Caco-2 (cell line): ENCODE measurements around the gene B3GAT3. TPM values are rescaled to one million over a fixed set of nuclear protein-coding genes. Genes with fewer than 3 reads are reported as not detected.

Experiments
- BruUV-seq: library from RNA; stranded (reverse); fragments of 400-500 nt; replicated peaks from 2 replicates; lab custom pipeline; 2021; lab: Mats Ljungman, UMichigan
- CTCF ChIA-PET: fragments of 300-600 bp; sonication (Branson Sonifier 250); formaldehyde crosslinking; loops from one replicate; lab custom pipeline; 2022; ENCODE audit warnings: antibody characterized with exemption; lab: Charles Lee
- POLR2A ChIA-PET: fragments of 300-600 bp; sonication (Branson Sonifier 250); formaldehyde crosslinking; loops from one replicate; lab custom pipeline; 2022; ENCODE audit warnings: antibody characterized with exemption; lab: Charles Lee
- DNase-seq, 2 experiments: peaks; one replicate each; pipeline versions ENCODE4 v3.0.0 to v3.0.0-alpha.2; 2020 to 2022
- H3K27me3 ChIP-seq: replicated peaks from 2 replicates; pipeline ENCODE4 v1.6.0; 2011; ENCODE audit warnings: low read length; ENCODE audit not compliant: control insufficient read depth, insufficient read depth
- H3K36me3 ChIP-seq: 2 replicates; pipeline ENCODE4 v1.5.1; 2011; ENCODE audit warnings: low read length; ENCODE audit not compliant: control insufficient read depth, insufficient read depth
- H3K4me1 ChIP-seq: fragments of 250-450 bp; sonication (Bioruptor Pico); 2 replicates; pipeline ENCODE4 v1.5.1; 2020; ENCODE audit warnings: mild to moderate bottlenecking
- H3K4me3 ChIP-seq: 2 replicates; pipeline ENCODE4 v1.5.1; 2011; ENCODE audit warnings: low read depth, mild to moderate bottlenecking, control low read depth, low read length
- H3K9me3 ChIP-seq: fragments of 250-450 bp; sonication (Bioruptor Pico); 2 replicates; pipeline ENCODE4 v1.5.1; 2020; ENCODE audit warnings: mild to moderate bottlenecking, moderate library complexity
- H3K27ac Mint-ChIP-seq: one replicate; pipeline ENCODE4 v1.8.0; 2022; ENCODE audit warnings: mixed read lengths; ENCODE audit not compliant: unreplicated experiment
- H3K27me3 Mint-ChIP-seq: one replicate; pipeline ENCODE4 v1.8.0; 2022; ENCODE audit warnings: mixed read lengths; ENCODE audit not compliant: insufficient read depth, unreplicated experiment
- H3K36me3 Mint-ChIP-seq: one replicate; pipeline ENCODE4 v1.8.0; 2022; ENCODE audit warnings: mild to moderate bottlenecking, mixed read lengths; ENCODE audit not compliant: insufficient read depth, unreplicated experiment
- H3K4me1 Mint-ChIP-seq: one replicate; pipeline ENCODE4 v1.8.0; 2022; ENCODE audit warnings: low read depth, mixed read lengths; ENCODE audit not compliant: unreplicated experiment
- H3K4me3 Mint-ChIP-seq: one replicate; pipeline ENCODE4 v1.8.0; 2022; ENCODE audit warnings: mild to moderate bottlenecking, moderate library complexity, mixed read lengths; ENCODE audit not compliant: unreplicated experiment
- H3K9me3 Mint-ChIP-seq: one replicate; pipeline ENCODE4 v1.8.0; 2022; ENCODE audit warnings: mixed read lengths; ENCODE audit not compliant: unreplicated experiment
- CTCF ChIP-seq, 2 experiments: fragments of 200-600 bp in 1 of 2; IDR thresholded peaks; 1 replicate in 1 of 2; 2 replicates in 1 of 2; pipeline versions ENCODE4 v1.5.1 to v1.8.0; 2011 to 2022; ENCODE audit warnings: antibody characterized with exemption in 1 of 2, control low read depth in 1 of 2, inconsistent platforms in 1 of 2, low read depth in 1 of 2, low read length in 1 of 2, mild to moderate bottlenecking in 1 of 2, moderate library complexity in 1 of 2; ENCODE audit not compliant: insufficient read depth in 1 of 2, severe bottlenecking in 1 of 2, unreplicated experiment in 1 of 2
- intact Hi-C: fragments of 100-400 bp; cut with micrococcal nuclease; formaldehyde crosslinking; loops from one replicate; pipeline ENCODE4 v1.10.0; 2022; ENCODE audit not compliant: unreplicated experiment
- total RNA-seq: library from RNA; stranded (reverse); gene quantifications from 2 replicates; pipeline ENCODE4 v1.2.3, GENCODE V29; 2022

B3GAT3 gene
- total RNA-seq, 1 experiment from 2014 or later = 37.6 TPM

- H3K4me3 ChIP-seq = peak overlapping the region; percentile 50
- H3K4me1 ChIP-seq = peaks cover 9% of the 10 kb centered on the region
- no peaks in the 10 kb centered on the region for H3K27me3 ChIP-seq
- TSS peak; percentile 53 for BruUV-seq
- intact Hi-C loops = loop anchor here (1.0 to 2.0 kb wide), 3 partner anchors 11 to 42 kb away; partner anchors contain the start of genes GANAB and INTS5
- Mint-ChIP-seq H3K9me3 (no peaks in the 10 kb centered on the region), H3K27ac (peak overlapping the region; percentile 97), H3K36me3 (peaks cover 78% of the 10 kb centered on the region), H3K4me3 (peak overlapping the region; percentile 99), H3K4me1 (peaks cover 4% of the 10 kb centered on the region), H3K27me3 (no peaks in the 10 kb centered on the region)
- no peaks in the 10 kb centered on the region for H3K9me3 ChIP-seq
- H3K36me3 ChIP-seq = peaks cover 7% of the 10 kb centered on the region
- peak; percentile 71 to 75 for DNase-seq
- POLR2A ChIA-PET = interaction anchor here (0.6 to 2.1 kb wide), 32 partner anchors 8 to 238 kb away, joined by 3 to 56 read pairs (median 6); partner anchors contain the start of genes B3GAT3, EEF1G, GANAB and HNRNPUL2
- no peak for TF ChIP-seq CTCF (IDR thresholded peaks at IDR 0.05; ENCODE audit: insufficient read depth in 1 of 2, low read depth in 1 of 2, low read length in 1 of 2, severe bottlenecking in 1 of 2, unreplicated experiment in 1 of 2)
- CTCF ChIA-PET = interaction anchor here (0.8 to 2.1 kb wide), 11 partner anchors 11 to 122 kb away, joined by 3 to 12 read pairs (median 5); partner anchors contain the start of genes B3GAT3, EEF1G, INTS5 and TAF6L
These were observed 42.8 kb upstream of the B3GAT3 start for GRCh38 chr11:62664405-62665074.

- Histone ChIP-seq H3K9me3 (no peaks in the 10 kb centered on the region), H3K36me3 (no peaks in the 10 kb centered on the region), H3K4me3 (no peak overlapping the region), H3K27me3 (no peaks in the 10 kb centered on the region), H3K4me1 (0 out of 2 replicates have a peak, but pooled peaks cover 4% of the 10 kb centered on the region)
- Mint-ChIP-seq H3K36me3 (peaks cover 35% of the 10 kb centered on the region), H3K27me3 (no peaks in the 10 kb centered on the region), H3K27ac (no peak overlapping the region), H3K9me3 (no peaks in the 10 kb centered on the region), H3K4me1 (peaks cover 7% of the 10 kb centered on the region), H3K4me3 (no peak overlapping the region)
- no peak for DNase-seq
- TF ChIP-seq CTCF (IDR thresholded peaks at IDR 0.05; ENCODE audit: insufficient read depth in 1 of 2, low read depth in 1 of 2, low read length in 1 of 2, severe bottlenecking in 1 of 2, unreplicated experiment in 1 of 2) = no peak
- ChIA-PET CTCF (interaction anchor here (0.6 kb wide), 1 partner anchor 446 kb away, joined by 3 read pairs; no protein-coding TSS in a partner anchor), POLR2A (interaction anchor here (0.5 to 2.8 kb wide), 5 partner anchors 8 to 162 kb away, joined by 3 to 33 read pairs (median 5); partner anchors contain the start of genes C11orf98, CSKMT, LBHD1 and TUT1)
- BruUV-seq = no TSS peak
- intact Hi-C loops = no loop called here
These were observed 35.1 kb upstream of the B3GAT3 start for GRCh38 chr11:62656796-62657429.

GRCh38 chr11:62654297-62654696 is 32.5 kb upstream of the B3GAT3 start:
- Mint-ChIP-seq H3K36me3 (peaks cover 38% of the 10 kb centered on the region), H3K27me3 (no peaks in the 10 kb centered on the region), H3K4me1 (peaks cover 7% of the 10 kb centered on the region), H3K9me3 (no peaks in the 10 kb centered on the region), H3K4me3 (peak overlapping the region; percentile 54), H3K27ac (no peak overlapping the region)
- POLR2A ChIA-PET = no interaction called here
- peaks cover 8% of the 10 kb centered on the region; the same call in 1 of the 2 replicates for H3K4me1 ChIP-seq
- TF ChIP-seq CTCF (IDR thresholded peaks at IDR 0.05; ENCODE audit: insufficient read depth in 1 of 2, low read depth in 1 of 2, low read length in 1 of 2, severe bottlenecking in 1 of 2, unreplicated experiment in 1 of 2) = no peak
- intact Hi-C loops = no loop called here
- no peak overlapping the region for H3K4me3 ChIP-seq
- no peak for DNase-seq
- no TSS peak for BruUV-seq
- H3K9me3 ChIP-seq = no peaks in the 10 kb centered on the region
- CTCF ChIA-PET = no interaction called here
- H3K36me3 ChIP-seq = peaks cover under 1% of the 10 kb centered on the region; the same call in 1 of the 2 replicates
- no peaks in the 10 kb centered on the region for H3K27me3 ChIP-seq
